Measurements from ENCODE around the gene GALNT17. TPM values are rescaled to one million over a fixed set of nuclear protein-coding genes. Genes with fewer than 3 reads are reported as not detected.

The GALNT17 gene
- polyA plus RNA-seq, 1 donor (not counting 4 experiments of a cell fraction or from before 2014, with no cell fraction given) = not detected

DNA sequence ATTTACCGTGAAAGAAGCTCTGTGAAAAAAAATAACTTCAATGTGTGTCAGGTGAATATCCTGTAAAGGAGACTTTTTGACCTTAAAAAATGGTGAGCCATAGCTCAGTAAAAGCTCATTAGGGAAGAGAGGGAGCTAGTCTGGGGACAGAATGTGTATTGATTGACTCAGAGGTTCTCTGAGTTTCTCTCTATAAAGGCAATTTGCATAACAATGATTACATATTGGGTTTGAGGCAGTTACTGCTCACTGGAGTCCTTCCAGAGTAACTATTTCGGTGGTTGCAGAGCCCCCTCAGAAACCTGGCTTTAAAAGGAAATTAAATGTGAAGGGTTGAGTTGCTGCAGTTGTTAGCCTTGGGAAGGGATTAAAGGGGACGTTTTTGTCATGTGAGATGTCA, 181.6 kb downstream of the GALNT17 start:
- H3K27ac ChIP-seq (ENCODE audit: control insufficient read depth, insufficient read depth, low read length) = no peak overlapping the region

DNA sequence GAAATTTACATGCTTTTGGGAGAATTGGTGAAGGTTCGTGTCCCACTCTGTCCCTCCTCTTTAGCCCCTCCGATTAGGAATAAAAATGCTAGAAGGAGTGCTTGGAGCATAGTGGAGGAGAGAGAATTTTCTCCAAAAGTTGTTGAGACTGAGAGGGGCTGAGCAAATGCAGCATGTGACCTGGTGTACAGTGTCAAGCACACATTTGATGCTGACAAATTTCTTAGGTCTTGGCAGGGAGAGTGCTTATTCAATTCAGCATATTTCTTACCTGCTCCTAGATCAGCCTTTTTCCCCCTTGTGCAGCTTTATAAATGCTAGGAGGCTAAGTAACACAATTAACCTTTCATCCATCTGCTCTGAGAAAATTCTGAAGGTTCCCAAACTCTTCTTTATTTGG, 189.0 kb downstream of the GALNT17 start:
- no peaks in the 10 kb centered on the region for H3K36me3 ChIP-seq (ENCODE audit: control insufficient read depth in 2 of 2, extremely low read depth in 1 of 2, insufficient read depth in 2 of 2, low read length in 2 of 2)
- TF ChIP-seq, protein P1, sequence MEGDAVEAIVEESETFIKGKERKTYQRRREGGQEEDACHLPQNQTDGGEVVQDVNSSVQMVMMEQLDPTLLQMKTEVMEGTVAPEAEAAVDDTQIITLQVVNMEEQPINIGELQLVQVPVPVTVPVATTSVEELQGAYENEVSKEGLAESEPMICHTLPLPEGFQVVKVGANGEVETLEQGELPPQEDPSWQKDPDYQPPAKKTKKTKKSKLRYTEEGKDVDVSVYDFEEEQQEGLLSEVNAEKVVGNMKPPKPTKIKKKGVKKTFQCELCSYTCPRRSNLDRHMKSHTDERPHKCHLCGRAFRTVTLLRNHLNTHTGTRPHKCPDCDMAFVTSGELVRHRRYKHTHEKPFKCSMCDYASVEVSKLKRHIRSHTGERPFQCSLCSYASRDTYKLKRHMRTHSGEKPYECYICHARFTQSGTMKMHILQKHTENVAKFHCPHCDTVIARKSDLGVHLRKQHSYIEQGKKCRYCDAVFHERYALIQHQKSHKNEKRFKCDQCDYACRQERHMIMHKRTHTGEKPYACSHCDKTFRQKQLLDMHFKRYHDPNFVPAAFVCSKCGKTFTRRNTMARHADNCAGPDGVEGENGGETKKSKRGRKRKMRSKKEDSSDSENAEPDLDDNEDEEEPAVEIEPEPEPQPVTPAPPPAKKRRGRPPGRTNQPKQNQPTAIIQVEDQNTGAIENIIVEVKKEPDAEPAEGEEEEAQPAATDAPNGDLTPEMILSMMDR (optimal IDR thresholded peaks at IDR 0.05 in 1 of 3, IDR thresholded peaks at IDR 0.05 in 1 of 3, conservative IDR thresholded peaks at IDR 0.05 in 1 of 3; ENCODE audit: extremely low read depth in 1 of 3, insufficient read depth in 2 of 3, low read length in 3 of 3) = no peak
- TF ChIP-seq EZH2 (IDR thresholded peaks at IDR 0.05; ENCODE audit: low read length) = no peak
- no peaks in the 10 kb centered on the region for H3K27me3 ChIP-seq (ENCODE audit: control insufficient read depth, extremely low read depth, insufficient read depth, low read length)
- H2AFZ ChIP-seq (ENCODE audit: control insufficient read depth, low read length) = no peak overlapping the region
- no peaks in the 10 kb centered on the region for H3K9me3 ChIP-seq (ENCODE audit: control insufficient read depth, low read depth, low read length)
- no peaks in the 10 kb centered on the region for H3K4me1 ChIP-seq (ENCODE audit: control insufficient read depth, extremely low read depth, insufficient read depth, low read length)
- FAIRE-seq = no peak
- no peak overlapping the region for H3K27ac ChIP-seq (ENCODE audit: control insufficient read depth, insufficient read depth, low read length)
- no peaks in the 10 kb centered on the region for H4K20me1 ChIP-seq (ENCODE audit: control insufficient read depth, extremely low read depth, insufficient read depth, low read length)
- H3K9ac ChIP-seq (ENCODE audit: control insufficient read depth, extremely low read depth, insufficient read depth, low read length) = no peak overlapping the region
- H3K4me2 ChIP-seq (ENCODE audit: control insufficient read depth, extremely low read depth, insufficient read depth, low read depth, low read length) = no peak overlapping the region
- no peak overlapping the region for H3K4me3 ChIP-seq (ENCODE audit: control insufficient read depth in 2 of 3, extremely low read depth in 1 of 3, insufficient read depth in 2 of 3, low read depth in 1 of 3, low read length in 3 of 3)
- dilution Hi-C loops (cut with MboI; ENCODE audit: extremely low pct_ligation_motif_present, low sequenced_read_pairs) = no loop called here
- DNase-seq (ENCODE audit: low read depth, low spot score) = no peak
- no peaks in the 10 kb centered on the region for H3K79me2 ChIP-seq (ENCODE audit: control insufficient read depth, insufficient read depth, low read length)
- no peaks in the 10 kb centered on the region for H3K9me1 ChIP-seq (ENCODE audit: control insufficient read depth, extremely low read depth, insufficient read depth, low read length)

More for the DNA sequence above, 181.6 kb downstream of the GALNT17 start:
- no peaks in the 10 kb centered on the region for H3K79me2 ChIP-seq (ENCODE audit: control insufficient read depth, insufficient read depth, low read length)
- no peak overlapping the region for H3K9ac ChIP-seq (ENCODE audit: control insufficient read depth, extremely low read depth, insufficient read depth, low read length)
- H2AFZ ChIP-seq (ENCODE audit: control insufficient read depth, low read length) = no peak overlapping the region
- H3K4me2 ChIP-seq (ENCODE audit: control insufficient read depth, extremely low read depth, insufficient read depth, low read depth, low read length) = no peak overlapping the region
- TF ChIP-seq, protein P1 (optimal IDR thresholded peaks at IDR 0.05 in 1 of 3, IDR thresholded peaks at IDR 0.05 in 1 of 3, conservative IDR thresholded peaks at IDR 0.05 in 1 of 3; ENCODE audit: extremely low read depth in 1 of 3, insufficient read depth in 2 of 3, low read length in 3 of 3) = no peak
- TF ChIP-seq EZH2 (IDR thresholded peaks at IDR 0.05; ENCODE audit: low read length) = no peak
- no peaks in the 10 kb centered on the region for H3K9me1 ChIP-seq (ENCODE audit: control insufficient read depth, extremely low read depth, insufficient read depth, low read length)
- no peak for FAIRE-seq
- H3K9me3 ChIP-seq (ENCODE audit: control insufficient read depth, low read depth, low read length) = peaks cover 3% of the 10 kb centered on the region
- no peaks in the 10 kb centered on the region for H4K20me1 ChIP-seq (ENCODE audit: control insufficient read depth, extremely low read depth, insufficient read depth, low read length)
- dilution Hi-C loops (cut with MboI; ENCODE audit: extremely low pct_ligation_motif_present, low sequenced_read_pairs) = no loop called here
- no peaks in the 10 kb centered on the region for H3K27me3 ChIP-seq (ENCODE audit: control insufficient read depth, extremely low read depth, insufficient read depth, low read length)
- no peaks in the 10 kb centered on the region for H3K4me1 ChIP-seq (ENCODE audit: control insufficient read depth, extremely low read depth, insufficient read depth, low read length)
- no peak for DNase-seq (ENCODE audit: low read depth, low spot score)
- H3K36me3 ChIP-seq (ENCODE audit: control insufficient read depth in 2 of 2, extremely low read depth in 1 of 2, insufficient read depth in 2 of 2, low read length in 2 of 2) = no peaks in the 10 kb centered on the region
- H3K4me3 ChIP-seq (ENCODE audit: control insufficient read depth in 2 of 3, extremely low read depth in 1 of 3, insufficient read depth in 2 of 3, low read depth in 1 of 3, low read length in 3 of 3) = no peak overlapping the region
